NCI-H2029 (cell line): Measurements from ENCODE around the gene ECHDC3.
"Not testable (repeated sequence)": the region's sequence is repeated elsewhere in the genome, so short reads cannot be mapped to it uniquely, and the experiment has no call there.

ENCODE experiments used
- DNase-seq: peaks from one replicate; lab custom pipeline; 2025; lab: John Stamatoyannopoulos, UW

Gene ECHDC3

DNA sequence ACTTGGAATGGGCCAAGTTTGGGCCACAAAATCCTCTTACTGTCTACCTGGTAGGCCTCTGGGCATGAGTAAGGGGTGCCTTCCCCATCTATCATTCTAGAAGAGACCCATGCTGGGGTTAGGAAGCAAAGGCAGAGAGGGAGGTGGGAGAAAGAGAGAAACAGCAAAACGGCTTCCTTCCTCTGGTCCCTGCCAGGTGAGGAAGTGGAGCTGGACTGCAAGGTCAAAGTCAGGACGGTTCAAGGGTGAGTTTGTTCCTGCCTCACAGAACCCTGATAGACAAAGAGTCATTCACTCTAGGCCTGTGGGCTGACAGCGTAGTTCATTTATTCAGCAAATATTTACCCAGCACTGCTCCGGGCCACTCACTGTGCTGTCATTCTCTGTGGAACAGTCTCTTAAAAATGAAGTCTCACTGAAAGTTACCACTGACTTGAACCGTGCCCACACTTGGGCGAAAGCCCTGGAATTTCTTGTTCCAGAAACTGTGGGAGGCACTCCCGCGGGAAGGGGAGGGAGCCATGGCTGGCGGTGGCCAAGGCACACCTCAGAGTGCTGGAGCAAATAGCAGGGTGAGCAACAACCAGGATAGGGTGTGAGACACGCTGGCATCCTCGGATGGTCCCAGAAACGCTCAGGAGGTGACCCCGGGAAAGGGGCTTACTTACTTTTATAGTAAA is 26.2 kb upstream of the ECHDC3 start:
- DNase-seq = peak; percentile 16

DNA sequence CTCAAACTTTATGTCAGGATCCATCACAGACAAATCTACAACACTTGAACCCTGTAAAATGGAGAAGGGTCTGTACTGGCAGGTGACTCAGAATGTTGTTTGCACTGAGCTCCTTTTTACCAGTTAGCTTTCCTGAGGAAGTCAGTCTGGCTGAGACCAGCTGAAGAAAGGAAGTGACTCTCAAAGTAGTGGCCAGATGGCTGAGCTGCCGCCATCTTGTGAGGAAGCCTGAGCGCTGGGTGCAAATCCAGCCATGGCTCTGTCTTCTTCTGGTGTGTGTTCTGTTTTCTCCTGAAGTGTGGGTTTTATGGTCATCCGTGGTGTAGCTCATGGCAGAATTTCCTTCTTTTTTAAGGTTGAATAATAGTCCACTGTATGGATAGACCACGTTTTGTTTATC is 25.5 kb upstream of the ECHDC3 start:
- DNase-seq = no peak

DNA sequence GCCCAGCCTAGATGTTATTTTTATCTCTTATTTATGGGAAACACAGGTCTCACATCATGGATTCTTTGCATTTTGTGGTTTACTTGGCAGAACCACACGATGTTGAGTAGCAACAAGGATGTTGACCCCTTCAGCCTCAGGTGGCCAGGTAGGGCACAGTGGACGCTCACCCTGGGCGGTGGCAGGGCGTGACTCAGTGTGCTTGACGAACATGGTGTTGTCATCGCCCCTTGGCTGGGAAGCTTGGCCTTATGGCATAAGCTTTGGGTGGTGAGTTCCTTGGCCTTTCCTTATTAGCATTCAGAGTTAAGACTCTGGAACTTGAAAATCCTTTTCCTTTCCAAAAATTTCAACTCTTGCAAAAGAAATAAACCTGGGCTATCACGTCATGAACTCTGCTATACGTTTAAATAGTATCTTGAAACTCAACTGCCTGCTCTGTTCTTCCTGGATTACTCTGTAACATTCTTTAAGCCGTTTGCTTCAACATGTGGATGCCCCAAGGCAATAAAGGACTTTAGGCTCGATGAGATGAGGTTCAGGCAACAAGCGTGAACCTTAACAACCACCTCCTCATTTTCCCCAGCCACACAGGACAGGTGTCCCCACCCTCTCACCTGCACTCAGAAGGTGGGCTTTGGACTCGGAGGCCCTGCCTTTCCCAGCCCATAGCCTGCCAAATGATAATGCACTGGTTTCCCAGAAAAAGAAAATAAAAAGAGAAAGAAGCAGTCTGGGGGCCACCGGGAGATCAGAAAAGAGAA is 22.5 kb upstream of the ECHDC3 start:
- DNase-seq = no peak

- no peak for DNase-seq
These were observed 21.9 kb upstream of the ECHDC3 start for GRCh38 chr10:11720260-11720741.

DNA sequence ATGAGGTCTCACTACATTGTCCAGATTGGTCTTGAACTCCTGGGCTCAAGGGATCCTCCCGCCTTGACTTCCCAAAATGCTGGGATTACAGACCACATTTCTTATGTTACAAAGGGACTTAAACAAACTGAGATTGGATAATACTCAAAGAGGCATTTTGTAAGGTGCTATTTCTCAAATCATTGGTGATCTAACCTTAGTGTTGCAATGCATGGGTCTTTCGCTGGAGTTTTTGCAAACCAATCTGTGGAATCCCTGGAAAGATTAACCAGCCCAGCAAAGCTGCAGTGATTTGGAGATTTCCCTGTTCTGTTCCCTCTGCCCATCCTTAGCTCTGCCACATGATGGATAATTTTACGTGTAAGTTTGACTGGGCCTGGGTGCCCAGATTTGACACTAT is 20.4 kb upstream of the ECHDC3 start:
- no peak for DNase-seq

GRCh38 chr10:11723359-11723758 is 18.8 kb upstream of the ECHDC3 start:
- DNase-seq = no peak

DNA sequence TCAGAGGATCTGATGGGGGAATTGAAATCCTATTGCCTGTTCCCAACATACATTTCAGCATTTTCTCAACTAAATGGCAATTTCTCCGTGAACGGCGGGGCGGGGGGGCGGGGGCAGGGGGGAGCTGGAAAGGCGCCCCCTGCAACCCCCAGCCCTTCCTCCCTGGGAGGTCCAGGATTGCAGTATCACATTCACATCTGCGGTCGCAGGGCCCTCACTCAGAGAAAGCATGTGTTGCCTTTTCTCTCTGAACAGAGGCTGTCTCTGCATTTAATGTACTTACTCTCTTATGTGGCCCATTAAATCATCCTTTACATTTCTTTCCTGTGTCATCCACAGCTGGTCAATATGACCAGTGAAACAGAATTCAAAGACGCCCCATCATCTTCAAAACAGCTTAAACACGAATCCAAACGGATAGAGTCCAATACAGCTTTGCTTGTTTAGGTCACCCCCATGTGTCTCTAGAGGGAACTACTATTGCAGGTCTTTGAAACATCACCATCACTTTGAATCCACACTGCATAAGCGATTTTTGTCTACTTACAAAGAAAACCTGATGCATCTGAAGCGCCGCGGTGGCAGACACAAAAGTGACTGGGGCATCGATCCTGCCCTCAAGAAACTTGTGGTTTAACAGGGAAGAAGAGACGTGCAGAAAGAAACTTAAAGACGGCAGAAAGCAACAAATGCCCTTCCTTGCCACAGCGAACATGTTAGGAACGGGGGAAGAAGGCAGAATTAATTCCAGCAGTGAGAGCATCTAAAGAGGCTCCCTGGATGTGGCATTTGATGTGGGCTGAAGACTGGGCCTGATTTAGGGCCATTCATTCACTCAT is 17.0 kb upstream of the ECHDC3 start:
- peak; percentile 15 for DNase-seq

GRCh38 chr10:11725912-11726311 is 16.3 kb upstream of the ECHDC3 start:
- no peak for DNase-seq

- DNase-seq = no peak
These were observed 14.6 kb upstream of the ECHDC3 start for GRCh38 chr10:11727563-11727962.

DNA sequence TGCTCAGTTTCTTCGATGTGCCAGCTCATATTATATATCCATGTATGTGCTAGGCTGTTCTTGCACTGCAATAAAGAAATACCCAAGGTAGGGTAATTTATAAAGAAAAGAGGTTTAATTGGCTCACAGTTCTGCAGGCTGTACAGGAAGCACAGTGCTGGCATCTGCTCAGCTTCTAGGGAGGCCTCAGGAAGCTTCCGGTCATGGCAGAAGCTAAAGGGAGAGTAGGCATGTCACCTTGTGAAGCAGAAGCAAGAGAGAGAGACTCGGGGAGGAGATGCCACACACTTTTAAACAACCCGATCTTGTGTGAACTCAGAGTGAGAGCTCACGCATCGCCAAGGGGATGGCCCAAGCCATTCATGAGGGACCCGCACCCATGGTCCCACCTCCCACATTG is 13.8 kb upstream of the ECHDC3 start:
- no peak for DNase-seq

GRCh38 chr10:11729790-11730315 is 12.3 kb upstream of the ECHDC3 start:
- DNase-seq = no peak

- DNase-seq = no peak
These were observed 11.4 kb upstream of the ECHDC3 start for GRCh38 chr10:11730779-11731178.

GRCh38 chr10:11736767-11737166 is 5.4 kb upstream of the ECHDC3 start:
- DNase-seq = not testable (repeated sequence)

GRCh38 chr10:11737258-11738032 is 4.7 kb upstream of the ECHDC3 start:
- not testable (repeated sequence) for DNase-seq

DNA sequence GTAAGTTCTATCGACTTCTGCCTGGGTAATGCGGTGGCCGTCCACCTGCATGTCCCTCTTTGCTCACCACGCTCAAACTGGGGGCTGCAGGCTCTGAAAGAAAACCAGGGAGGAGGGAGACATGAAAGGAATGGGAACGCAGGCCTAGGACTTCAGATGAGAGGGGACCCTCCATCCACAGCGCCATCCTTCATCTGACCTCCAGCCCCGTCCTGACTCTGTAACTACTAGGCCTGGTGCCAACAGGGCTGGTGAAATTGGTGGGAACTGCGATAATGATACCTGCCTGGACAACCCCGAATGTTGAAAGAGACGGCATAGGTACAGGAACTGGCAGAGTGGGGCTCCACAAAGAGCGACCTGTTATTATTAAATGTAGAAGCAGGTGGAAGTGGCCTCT is 1.3 kb upstream of the ECHDC3 start:
- no peak for DNase-seq

- DNase-seq = no peak
These were observed 574 bp upstream of the ECHDC3 start for GRCh38 chr10:11741608-11742007.

- DNase-seq = no peak
These were observed 657 bp downstream of the ECHDC3 start for GRCh38 chr10:11742779-11743298.

DNA sequence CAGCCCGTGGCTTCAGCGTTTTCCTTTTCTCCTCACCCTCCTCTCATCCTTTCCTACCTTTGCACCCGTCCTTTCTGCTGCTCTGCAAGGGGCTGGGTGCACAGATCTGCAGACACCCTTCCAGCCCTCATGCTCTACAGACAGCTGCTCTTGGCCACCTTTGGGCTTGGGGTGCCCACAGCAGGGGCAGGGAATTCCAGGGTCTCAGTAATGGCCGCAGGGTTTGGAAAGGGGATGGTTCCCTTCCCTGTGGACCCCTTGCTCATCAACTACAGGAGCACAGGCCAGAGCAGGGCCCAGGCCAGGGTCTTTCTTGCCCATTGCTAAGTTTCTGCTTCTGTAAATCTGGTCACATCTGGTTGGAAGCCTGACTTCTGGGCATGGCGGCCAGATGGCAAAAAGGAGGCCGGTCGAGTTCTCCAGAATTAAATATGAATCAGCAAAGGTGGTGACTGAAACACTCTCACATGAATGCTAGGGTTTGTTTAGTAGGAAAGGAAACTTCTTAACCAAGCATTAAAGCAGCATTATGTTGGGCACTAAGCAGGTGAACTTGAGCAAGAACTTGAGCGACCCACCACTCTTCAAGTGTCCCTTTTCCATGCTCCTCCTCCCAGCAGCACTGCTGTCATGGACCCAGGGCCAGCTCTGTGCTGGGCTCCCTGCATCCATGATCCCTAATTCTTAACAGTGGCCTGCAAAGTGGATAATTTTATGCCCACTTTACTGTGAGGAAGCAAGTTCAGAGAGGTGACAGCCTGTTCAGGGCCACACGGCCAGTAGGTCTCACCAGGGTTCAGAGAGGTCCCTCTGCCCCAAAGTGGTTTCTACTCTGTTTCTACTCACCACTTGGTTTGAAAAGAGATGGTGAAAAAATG is 1.5 kb downstream of the ECHDC3 start:
- DNase-seq = no peak

- DNase-seq = no peak
These were observed 2.9 kb downstream of the ECHDC3 start for GRCh38 chr10:11745045-11745444.

DNA sequence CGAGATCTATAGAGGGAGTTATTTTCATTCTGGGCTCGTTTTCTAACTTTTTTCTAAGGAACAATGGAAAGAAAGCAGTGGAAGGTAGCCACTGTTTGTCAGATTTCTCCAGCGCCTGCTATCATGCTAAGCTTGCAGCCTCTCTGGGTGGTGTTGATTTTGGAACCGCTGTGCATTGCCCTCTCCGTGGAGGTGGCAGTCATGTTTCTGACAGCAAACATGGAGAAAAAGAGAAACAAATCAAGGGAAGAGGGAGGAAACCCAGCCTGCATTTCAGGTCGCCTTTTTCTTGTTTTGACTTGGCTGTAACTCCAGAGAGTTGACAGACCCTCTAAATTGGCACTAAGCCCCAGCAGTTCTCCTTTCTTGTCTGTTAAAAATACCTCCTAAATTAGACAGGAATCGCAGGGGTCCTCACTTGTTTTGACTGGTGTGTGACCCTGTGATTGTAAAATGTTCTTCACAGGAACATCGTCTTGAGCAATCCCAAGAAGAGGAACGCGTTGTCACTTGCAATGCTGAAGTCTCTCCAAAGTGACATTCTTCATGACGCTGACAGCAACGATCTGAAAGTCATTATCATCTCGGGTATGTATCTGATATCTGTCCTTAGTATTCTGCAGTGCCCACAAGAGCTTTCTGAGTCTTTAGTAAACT is 4.8 kb downstream of the ECHDC3 start:
- no peak for DNase-seq
